GM21423 (cell line): Measurements from ENCODE around the gene RABGEF1.
"Not testable (repeated sequence)": the region's sequence is repeated elsewhere in the genome, so short reads cannot be mapped to it uniquely, and the experiment has no call there.

Source experiments
- ATAC-seq: cut with Tn5 transposase; IDR thresholded peaks from one replicate; pipeline ENCODE4 v1.9.1; 2021; ENCODE audit warnings: mild to moderate bottlenecking, moderate library complexity; ENCODE audit not compliant: unreplicated experiment

RABGEF1 gene

DNA sequence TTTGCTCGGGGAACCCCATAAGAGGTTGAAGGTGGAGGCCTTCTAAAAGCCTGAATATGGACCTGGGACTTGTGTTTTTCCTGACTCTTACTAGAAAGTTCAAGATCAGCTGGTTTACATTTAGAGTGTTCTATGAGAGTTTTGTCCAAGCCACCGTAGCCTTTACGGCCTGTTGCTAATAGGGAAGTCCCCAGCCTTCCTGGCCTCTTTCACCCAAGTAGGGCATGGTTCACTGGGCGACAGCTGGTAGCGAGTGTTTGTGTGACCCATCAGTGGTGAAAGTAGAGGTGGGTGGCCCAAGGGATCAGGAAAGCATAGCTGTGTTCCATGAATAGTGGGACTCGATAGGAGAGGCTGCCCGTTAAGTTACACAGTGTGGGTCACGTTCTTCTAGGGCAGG, 60.1 kb downstream of the RABGEF1 start:
- ATAC-seq: no peak

DNA sequence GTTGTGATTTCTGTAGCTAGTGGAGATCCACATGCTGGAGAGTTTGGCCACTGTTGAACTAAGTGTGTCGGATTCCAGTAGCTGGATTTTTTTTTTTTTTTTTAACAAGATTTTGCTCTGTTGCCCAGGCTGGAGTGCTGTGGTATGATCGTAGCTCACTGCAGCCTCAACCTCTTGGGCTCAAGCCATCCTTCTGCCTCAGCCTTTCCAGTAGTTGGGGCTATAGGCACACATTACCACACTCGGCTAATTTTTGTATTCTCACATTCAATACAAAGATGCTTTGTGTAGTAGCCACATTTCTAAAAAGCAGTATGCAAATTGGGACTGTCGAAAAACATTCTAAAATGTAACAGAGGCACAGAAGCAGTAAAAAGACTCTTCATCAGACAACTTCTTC, 63.5 kb downstream of the RABGEF1 start:
- no peak for ATAC-seq

GRCh38 chr7:66807736-66808135, 67.2 kb downstream of the RABGEF1 start:
- no peak for ATAC-seq

DNA sequence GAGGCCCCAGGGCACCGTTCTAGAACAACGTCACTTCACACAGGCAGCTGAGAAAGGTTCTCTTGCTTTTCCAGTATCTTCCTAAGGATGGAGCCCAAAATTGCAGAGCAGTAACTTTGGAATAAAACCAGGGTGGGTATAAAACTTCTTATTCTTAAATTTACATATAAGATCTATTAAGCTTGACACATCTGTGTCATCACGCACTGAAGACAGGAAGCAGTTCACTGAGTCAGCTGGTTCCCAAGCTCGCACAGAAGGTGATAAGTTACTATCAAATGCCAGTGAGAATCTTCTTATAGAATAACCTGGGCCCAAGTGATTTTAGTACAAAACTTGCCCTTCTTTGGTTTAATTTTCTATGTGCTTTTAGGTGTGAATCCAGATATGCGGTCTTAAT, 70.2 kb downstream of the RABGEF1 start:
- no peak for ATAC-seq

GRCh38 chr7:66815186-66815875, 74.8 kb downstream of the RABGEF1 start:
- ATAC-seq: not testable (repeated sequence)

DNA sequence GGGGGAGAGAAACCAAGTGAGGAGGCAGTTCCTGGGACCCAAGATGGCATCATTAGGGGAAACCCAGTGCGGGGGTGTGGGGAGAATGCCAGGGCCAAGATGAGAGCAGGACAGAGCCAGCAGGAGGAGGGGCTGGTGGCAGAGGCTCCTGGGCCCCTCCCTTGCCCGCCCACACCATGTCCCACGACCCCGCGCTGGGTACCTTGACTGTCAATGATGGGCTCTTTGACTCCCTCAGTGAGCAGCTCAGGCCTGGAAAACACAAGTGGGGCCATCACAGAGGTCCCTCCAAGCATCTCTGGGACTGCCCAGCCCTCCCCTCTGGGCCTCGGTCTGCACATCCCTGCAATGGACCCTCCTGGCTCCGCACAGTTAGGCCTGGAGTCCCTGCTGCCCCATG, 75.4 kb downstream of the RABGEF1 start:
- no peak for ATAC-seq

- ATAC-seq: not testable (repeated sequence)
Measured at GRCh38 chr7:66816658-66817057, 76.1 kb downstream of the RABGEF1 start.

GRCh38 chr7:66817208-66817795, 76.8 kb downstream of the RABGEF1 start:
- not testable (repeated sequence) for ATAC-seq

DNA sequence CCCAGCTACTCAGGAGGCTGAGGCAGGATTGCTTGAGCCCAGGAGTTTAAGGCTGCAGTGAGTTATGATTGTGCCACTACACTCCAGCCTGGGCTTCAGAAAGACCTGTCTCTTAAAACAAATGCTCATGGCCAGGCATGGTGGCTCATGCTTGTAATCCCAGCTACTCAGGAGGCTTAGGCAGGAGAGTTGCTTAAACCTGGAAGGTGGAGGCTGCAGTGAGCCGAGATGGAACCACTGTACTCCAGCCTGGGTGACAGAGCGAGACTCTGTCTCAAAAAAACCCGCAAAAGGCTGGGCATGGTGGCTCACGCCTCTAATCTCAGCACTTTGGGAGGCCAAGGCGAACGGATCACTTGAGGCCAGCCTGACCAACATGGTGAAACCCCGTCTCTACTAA, 77.4 kb downstream of the RABGEF1 start:
- ATAC-seq: not testable (repeated sequence)

- ATAC-seq: no peak
Measured at GRCh38 chr7:66824041-66824440, 83.5 kb downstream of the RABGEF1 start.

DNA sequence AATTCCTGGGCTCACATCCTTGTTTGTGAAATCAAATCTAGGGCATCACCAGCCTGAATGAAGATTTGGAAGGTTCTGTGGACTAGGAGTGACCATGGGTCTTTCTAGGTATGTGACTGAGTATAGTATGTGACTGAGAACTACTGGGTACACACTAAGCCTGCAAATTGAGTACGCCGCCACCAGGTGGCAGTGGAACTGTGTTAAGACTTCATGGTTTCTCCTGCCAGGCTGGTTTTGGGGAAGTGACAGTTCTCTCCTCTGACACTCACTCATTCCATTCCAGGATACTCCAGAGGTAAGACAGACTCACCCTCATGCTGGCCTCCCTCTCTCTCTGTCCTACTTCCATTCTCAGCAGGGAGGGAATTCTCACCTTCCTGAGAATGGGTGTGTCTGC, 85.0 kb downstream of the RABGEF1 start:
- not testable (repeated sequence) for ATAC-seq

DNA sequence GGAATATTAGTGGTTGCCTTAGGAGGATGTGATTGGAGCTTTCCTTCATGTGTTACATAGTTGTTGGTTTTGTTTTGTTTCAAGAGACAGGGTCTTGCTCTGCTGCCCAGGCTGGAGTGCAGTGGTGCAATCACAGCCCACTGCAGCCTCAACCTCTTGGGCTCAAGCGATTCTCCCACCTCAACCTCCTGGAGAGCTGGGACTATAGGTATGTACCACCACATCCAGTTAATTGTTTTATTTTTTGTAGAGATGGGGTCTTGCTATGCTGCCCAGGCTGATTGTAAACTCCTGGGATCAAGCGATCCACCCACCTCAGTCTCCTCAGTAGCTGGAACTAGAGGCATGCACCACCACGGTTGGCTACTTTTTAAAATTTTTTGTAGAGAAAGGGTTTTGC, 86.1 kb downstream of the RABGEF1 start:
- ATAC-seq: no peak

GRCh38 chr7:66830976-66831375, 90.4 kb downstream of the RABGEF1 start:
- not testable (repeated sequence) for ATAC-seq

- ATAC-seq: no peak
Measured at GRCh38 chr7:66832531-66833351, 92.2 kb downstream of the RABGEF1 start.

DNA sequence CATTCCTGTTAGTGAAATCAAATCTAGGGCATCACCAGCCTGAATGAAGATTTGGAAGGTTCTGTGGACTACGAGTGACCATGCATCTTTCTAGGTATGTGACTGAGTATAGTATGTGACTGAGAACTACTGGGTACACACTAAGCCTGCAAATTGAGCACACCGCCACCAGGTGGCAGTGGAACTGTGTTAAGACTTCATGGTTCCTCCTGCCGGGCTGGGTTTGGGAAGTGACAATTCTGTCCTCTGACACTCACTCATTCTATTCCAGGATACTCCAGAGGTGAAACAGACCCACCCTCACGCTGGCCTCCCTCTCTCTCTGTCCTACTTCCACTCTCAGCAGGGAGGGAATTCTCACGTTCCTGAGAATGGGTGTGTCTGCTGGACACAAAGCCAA, 96.5 kb downstream of the RABGEF1 start:
- no peak for ATAC-seq

DNA sequence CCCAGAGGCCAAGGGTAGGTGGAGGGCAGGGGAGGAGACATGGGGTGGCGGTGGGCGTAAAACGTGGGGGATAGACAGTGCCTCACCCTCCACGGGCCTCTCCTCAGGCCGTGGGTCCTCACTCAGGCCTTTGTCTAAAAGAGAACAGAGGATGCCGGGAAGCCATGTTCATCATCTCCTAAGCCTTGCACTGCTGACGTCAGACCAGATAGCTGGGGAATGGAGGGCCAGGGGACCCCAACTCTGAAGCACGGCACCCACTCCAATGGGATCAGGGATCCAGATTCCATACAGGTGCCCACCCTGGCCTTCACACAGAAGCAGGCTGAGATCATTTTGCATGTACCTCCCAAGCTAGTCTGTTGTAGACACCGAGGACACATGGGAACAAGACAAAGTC, 97.1 kb downstream of the RABGEF1 start:
- ATAC-seq: no peak

- ATAC-seq: no peak
Measured at GRCh38 chr7:66839814-66840213, 99.3 kb downstream of the RABGEF1 start.

- no peak for ATAC-seq
Measured at GRCh38 chr7:66840316-66840715, 99.8 kb downstream of the RABGEF1 start.

DNA sequence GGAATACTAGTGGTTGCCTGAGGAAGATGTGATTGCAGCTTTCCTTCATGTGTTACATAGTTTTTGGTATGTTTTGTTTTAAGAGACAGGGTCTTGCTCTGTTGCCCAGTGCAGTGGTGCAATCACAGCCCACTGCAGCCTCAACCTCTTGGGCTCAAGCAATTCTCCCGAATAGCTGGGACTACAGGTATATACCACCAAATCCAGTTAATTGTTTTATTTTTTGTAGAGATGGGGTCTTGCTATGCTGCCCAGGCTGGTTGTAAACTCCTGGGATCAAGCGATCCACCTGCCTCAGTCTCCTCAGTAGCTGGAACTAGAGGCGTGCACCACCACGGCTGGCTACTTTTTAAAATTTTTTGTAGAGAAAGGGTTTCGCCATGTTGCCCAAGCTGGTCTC, 101.4 kb downstream of the RABGEF1 start:
- no peak for ATAC-seq

DNA sequence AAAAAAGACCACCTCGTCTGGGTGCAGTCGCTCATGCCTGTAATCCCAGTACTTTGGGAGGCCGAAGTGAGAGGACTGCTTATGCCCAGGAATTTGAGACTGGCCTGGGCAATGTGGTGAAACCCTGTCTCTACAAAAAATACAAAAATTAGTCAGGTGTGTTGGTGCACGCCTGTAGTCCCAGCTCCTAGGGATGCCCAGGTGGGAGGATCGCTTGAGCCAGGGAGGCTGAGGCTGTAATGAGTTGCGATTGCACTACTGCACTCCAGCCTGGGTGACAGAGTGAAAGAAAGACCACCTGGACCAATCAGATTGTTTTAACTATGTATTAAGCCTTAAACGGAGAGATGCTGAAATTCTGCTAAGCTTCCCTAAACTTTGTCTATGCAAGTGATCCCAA, 103.0 kb downstream of the RABGEF1 start:
- ATAC-seq: not testable (repeated sequence)

DNA sequence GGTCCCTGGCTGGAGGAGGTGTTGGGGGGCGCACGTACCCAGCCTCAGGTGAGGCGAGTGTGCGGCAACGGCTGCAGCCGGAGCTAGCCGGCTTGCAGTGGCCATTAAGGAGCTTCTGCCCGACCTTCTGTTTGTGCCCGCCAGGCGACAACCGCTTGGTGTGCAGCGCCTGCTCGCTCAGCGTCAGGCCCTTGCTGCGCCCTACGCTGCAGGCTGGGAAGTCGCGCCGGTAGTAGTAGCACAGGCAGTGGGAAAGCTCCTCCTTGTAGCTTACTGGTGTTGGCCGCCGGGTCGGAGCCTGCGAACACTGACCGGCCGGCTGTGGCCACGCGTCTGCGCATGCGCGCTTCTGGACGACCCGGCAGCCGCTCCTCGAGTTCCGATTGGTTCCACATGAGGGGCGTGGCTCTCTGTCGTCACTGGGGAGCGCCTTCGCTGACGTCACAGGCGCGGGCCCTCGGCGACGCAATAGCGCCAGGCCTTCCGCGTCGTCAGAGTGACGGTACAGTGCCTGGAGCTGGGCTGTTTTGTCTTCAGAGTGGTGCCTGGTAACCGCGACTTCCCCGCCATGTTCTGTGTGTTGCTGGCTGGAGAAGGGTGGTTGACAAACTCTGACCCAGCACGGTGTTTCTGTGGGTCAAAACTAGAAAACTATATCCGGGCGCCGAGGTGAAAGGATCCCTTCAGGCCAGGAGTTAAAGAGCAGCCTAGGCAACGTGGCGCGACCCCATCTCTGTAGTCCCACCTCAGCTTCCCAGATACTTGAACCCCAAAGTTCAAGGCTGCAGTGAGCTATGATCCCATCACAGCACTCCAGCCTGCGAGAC, 104.2 kb downstream of the RABGEF1 start:
- ATAC-seq: peak; percentile 94
